ENCODE results near the gene SIDT2.

GRCh38 chr11:117210620-117211019 is 32.1 kb downstream of the SIDT2 start:
- TF ChIP-seq, protein P1, sequence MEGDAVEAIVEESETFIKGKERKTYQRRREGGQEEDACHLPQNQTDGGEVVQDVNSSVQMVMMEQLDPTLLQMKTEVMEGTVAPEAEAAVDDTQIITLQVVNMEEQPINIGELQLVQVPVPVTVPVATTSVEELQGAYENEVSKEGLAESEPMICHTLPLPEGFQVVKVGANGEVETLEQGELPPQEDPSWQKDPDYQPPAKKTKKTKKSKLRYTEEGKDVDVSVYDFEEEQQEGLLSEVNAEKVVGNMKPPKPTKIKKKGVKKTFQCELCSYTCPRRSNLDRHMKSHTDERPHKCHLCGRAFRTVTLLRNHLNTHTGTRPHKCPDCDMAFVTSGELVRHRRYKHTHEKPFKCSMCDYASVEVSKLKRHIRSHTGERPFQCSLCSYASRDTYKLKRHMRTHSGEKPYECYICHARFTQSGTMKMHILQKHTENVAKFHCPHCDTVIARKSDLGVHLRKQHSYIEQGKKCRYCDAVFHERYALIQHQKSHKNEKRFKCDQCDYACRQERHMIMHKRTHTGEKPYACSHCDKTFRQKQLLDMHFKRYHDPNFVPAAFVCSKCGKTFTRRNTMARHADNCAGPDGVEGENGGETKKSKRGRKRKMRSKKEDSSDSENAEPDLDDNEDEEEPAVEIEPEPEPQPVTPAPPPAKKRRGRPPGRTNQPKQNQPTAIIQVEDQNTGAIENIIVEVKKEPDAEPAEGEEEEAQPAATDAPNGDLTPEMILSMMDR (conservative IDR thresholded peaks at IDR 0.05 in 1 of 2, IDR thresholded peaks at IDR 0.05 in 1 of 2; ENCODE audit: extremely low read depth in 1 of 2, insufficient read depth in 1 of 2, low read depth in 1 of 2, low read length in 2 of 2): no peak
- no peak for TF ChIP-seq EZH2 (IDR thresholded peaks at IDR 0.05; ENCODE audit: borderline replicate concordance, low read length)

Data from mammary epithelial cell (primary cell).